WERI-Rb-1 (cell line): ENCODE data around the gene CA5B.

Experiments
- DNase-seq: peaks from one replicate; pipeline ENCODE4 v3.0.0-alpha.2; 2020
- H3K27ac ChIP-seq: fragments of 250-450 bp; sonication (Bioruptor Pico); 2 replicates; pipeline ENCODE4 v1.5.1; 2020; ENCODE audit warnings: mild to moderate bottlenecking, moderate library complexity
- H3K27me3 ChIP-seq: fragments of 250-450 bp; sonication (Bioruptor Pico); 2 replicates; pipeline ENCODE4 v1.5.1; 2021; ENCODE audit warnings: mild to moderate bottlenecking, low read depth, moderate library complexity; ENCODE audit not compliant: insufficient read depth, severe bottlenecking
- H3K36me3 ChIP-seq: fragments of 250-450 bp; sonication (Bioruptor Pico); 2 replicates; pipeline ENCODE4 v1.5.1; 2020; ENCODE audit warnings: mild to moderate bottlenecking, moderate library complexity
- H3K4me3 ChIP-seq: 2 replicates; pipeline ENCODE4 v1.5.1; 2011; ENCODE audit warnings: low read depth, mild to moderate bottlenecking, control low read depth, low read length
- H3K9me3 ChIP-seq: fragments of 250-450 bp; sonication (Bioruptor Pico); 2 replicates; pipeline ENCODE4 v1.5.1; 2021; ENCODE audit warnings: mild to moderate bottlenecking, moderate library complexity; ENCODE audit not compliant: severe bottlenecking
- CTCF ChIP-seq: IDR thresholded peaks from 2 replicates; pipeline ENCODE4 v1.5.1; 2011; ENCODE audit warnings: low read depth, mild to moderate bottlenecking, control low read depth, inconsistent platforms, low read length

Gene CA5B

GRCh38 chrX:15815779-15816437, 77.8 kb downstream of the CA5B start:
- peak; percentile 55; the same call in 1 of the 2 replicates for TF ChIP-seq CTCF
- DNase-seq, result no peak
- no peak overlapping the region for H3K4me3 ChIP-seq
- no peak overlapping the region for H3K27ac ChIP-seq
- H3K9me3 ChIP-seq, result no peaks in the 10 kb centered on the region
- H3K27me3 ChIP-seq, result no peaks in the 10 kb centered on the region
- H3K36me3 ChIP-seq, result peaks cover 55% of the 10 kb centered on the region

- H3K36me3 ChIP-seq, result peaks cover 56% of the 10 kb centered on the region
- no peak for TF ChIP-seq CTCF
- H3K4me3 ChIP-seq, result no peak overlapping the region
- H3K27ac ChIP-seq, result no peak overlapping the region
- no peaks in the 10 kb centered on the region for H3K27me3 ChIP-seq
- DNase-seq, result no peak
- H3K9me3 ChIP-seq, result no peaks in the 10 kb centered on the region
Measured at GRCh38 chrX:15816438-15816809, 78.4 kb downstream of the CA5B start.

DNA sequence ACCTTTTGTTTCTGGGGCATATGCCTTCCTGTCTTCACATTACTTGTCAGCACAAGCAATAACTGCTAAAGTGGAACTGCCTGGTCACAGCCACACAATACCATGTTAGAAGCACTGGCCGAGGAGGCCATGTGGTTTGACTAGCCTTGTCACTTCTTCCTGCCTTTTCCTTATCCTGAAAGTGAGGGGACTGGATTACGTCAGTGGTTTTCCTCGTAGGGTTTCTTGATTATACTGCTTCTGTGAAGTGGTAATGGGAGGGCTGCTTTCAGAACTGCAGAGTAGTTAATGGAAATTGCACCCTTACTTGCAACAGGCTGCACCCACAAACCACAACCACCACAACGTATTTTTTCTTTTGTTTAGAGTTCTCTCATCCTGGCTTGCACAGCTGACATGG, 78.8 kb downstream of the CA5B start:
- no peaks in the 10 kb centered on the region for H3K27me3 ChIP-seq
- no peak for TF ChIP-seq CTCF
- H3K36me3 ChIP-seq, result peaks cover 56% of the 10 kb centered on the region
- H3K9me3 ChIP-seq, result no peaks in the 10 kb centered on the region
- H3K27ac ChIP-seq, result no peak overlapping the region
- no peak overlapping the region for H3K4me3 ChIP-seq
- no peak for DNase-seq

DNA sequence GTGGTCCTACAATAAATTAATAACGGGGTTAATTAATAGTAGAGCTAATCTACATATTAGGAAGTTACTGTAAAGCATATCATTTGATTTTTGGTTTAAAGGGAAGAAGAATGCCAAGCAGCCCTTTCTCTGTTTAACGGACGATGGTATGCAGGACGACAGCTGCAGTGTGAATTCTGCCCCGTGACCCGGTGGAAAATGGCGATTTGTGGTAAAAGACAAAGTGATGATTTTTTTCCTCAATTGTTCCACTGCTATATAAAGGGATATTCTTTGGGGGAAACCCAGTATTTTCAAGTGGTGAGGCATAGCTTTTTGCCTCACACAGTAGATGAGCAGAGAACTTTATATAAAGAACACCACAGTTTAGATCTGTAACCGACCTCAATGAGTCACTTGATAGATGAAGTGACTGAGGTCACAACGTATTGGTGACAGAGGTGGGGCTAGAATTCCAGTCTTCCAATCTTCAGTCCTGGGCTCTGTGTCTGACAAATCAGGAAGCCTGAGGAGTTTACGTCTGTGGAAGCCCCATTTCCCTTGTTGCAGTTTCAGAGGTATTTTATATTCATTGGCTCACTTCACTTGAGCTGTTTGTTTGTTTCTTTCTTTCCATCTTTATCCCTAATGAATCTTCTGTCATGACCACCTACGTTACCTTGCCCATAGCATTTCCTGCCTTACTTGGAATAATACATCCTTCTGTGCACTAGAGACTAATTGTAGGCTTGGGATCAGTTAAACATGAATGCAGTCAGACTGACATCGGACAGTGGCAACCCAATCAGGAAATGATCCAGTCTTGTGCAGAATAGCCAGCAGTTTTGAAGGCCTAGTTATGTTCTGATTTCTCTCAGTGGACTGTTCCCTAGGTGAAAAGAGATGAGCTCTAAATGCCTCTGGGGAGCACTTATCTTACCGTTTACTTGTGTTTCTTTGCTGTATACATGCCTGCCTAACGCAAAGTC, 82.3 kb downstream of the CA5B start:
- Histone ChIP-seq H3K4me3 (no peak overlapping the region), H3K27me3 (no peaks in the 10 kb centered on the region), H3K9me3 (no peaks in the 10 kb centered on the region), H3K27ac (no peak overlapping the region), H3K36me3 (peaks cover 56% of the 10 kb centered on the region)
- no peak for DNase-seq
- TF ChIP-seq CTCF, result no peak

- Histone ChIP-seq H3K27ac (no peak overlapping the region), H3K9me3 (no peaks in the 10 kb centered on the region), H3K27me3 (no peaks in the 10 kb centered on the region), H3K4me3 (no peak overlapping the region), H3K36me3 (peaks cover 38% of the 10 kb centered on the region)
- TF ChIP-seq CTCF, result no peak
- DNase-seq, result no peak
Measured at GRCh38 chrX:15822922-15823321, 84.9 kb downstream of the CA5B start.
